ENCODE results near the gene KLF18. TPM values are rescaled to one million over a fixed set of nuclear protein-coding genes. Genes with fewer than 3 reads are reported as not detected.

The KLF18 gene
- total and polyA plus RNA-seq, 2 donors (not counting 1 experiment from before 2014, with no cell fraction given): not detected

Small RNA genes within 50 kb of the gene (small RNA-seq; reads per million reads assigned to genes)
- gene AL035417.1 (ENCODE audit: insufficient read length, low read depth, low replicate concordance) (not detected), gene OOSP1P1 (ENCODE audit: insufficient read length, low read depth, low replicate concordance) (not detected), gene RF00019 (ENCODE audit: insufficient read length, low read depth, low replicate concordance) (not detected), gene RN7SL479P (ENCODE audit: insufficient read length, low read depth, low replicate concordance) (not detected)

Other genes with a start within 250 kb of the KLF18 start
- 0.53 and 0.64 TPM in 2 replicates for gene ARTN, start 207.8 kb downstream of the KLF18 start, total RNA-seq
- gene ARTN, start 207.8 kb downstream of the KLF18 start, polyA plus RNA-seq: 0.13 and 0.29 TPM in 2 replicates
- 17.1 and 19.7 TPM in 2 replicates for gene IPO13, start 194.7 kb downstream of the KLF18 start, total RNA-seq
- gene IPO13, start 194.7 kb downstream of the KLF18 start, polyA plus RNA-seq: 18.7 and 22.4 TPM in 2 replicates
- 30.5 and 34.1 TPM in 2 replicates for gene DPH2, start 171.6 kb downstream of the KLF18 start, total RNA-seq
- gene DPH2, start 171.6 kb downstream of the KLF18 start, polyA plus RNA-seq: 56.7 and 71.9 TPM in 2 replicates
- gene ATP6V0B, start 166.7 kb downstream of the KLF18 start, total RNA-seq: 91.0 and 94.2 TPM in 2 replicates
- gene ATP6V0B, start 166.7 kb downstream of the KLF18 start, polyA plus RNA-seq: 198 and 317 TPM in 2 replicates
- gene B4GALT2, start 162.4 kb downstream of the KLF18 start, total RNA-seq: 5.2 and 6.5 TPM in 2 replicates
- gene B4GALT2, start 162.4 kb downstream of the KLF18 start, polyA plus RNA-seq: 3.5 and 4.6 TPM in 2 replicates
- gene CCDC24, start 150.0 kb downstream of the KLF18 start, total RNA-seq: 18.0 and 18.4 TPM in 2 replicates
- gene CCDC24, start 150.0 kb downstream of the KLF18 start, polyA plus RNA-seq: 7.3 and 10.1 TPM in 2 replicates
- 5.5 and 6.4 TPM in 2 replicates for gene SLC6A9, start 110.2 kb downstream of the KLF18 start, total RNA-seq
- 0.28 and 0.65 TPM in 2 replicates for gene SLC6A9, start 110.2 kb downstream of the KLF18 start, polyA plus RNA-seq
- not detected in 2 replicates for gene KLF17, start 22.8 kb downstream of the KLF18 start, total RNA-seq
- gene KLF17, start 22.8 kb downstream of the KLF18 start, polyA plus RNA-seq: not detected in 2 replicates
- 88.5 and 95.5 TPM in 2 replicates for gene DMAP1, start 71.8 kb upstream of the KLF18 start, total RNA-seq
- 116 and 132 TPM in 2 replicates for gene DMAP1, start 71.8 kb upstream of the KLF18 start, polyA plus RNA-seq
- 36.3 and 37.5 TPM in 2 replicates for gene ERI3, start 213.6 kb upstream of the KLF18 start, total RNA-seq
- gene ERI3, start 213.6 kb upstream of the KLF18 start, polyA plus RNA-seq: 39.6 and 53.9 TPM in 2 replicates